Hematopoietic multipotent progenitor cell treated with erythropoietin and hydrocortisone succinate and interleukin-3 and kit ligand, for 8 days (in vitro differentiated cells): Measurements from ENCODE around the gene CAPN11.
"Not testable (repeated sequence)": the region's sequence is repeated elsewhere in the genome, so short reads cannot be mapped to it uniquely, and the experiment has no call there.

Experiments
- DNase-seq: peaks from one replicate; pipeline ENCODE4 v3.0.0-alpha.2; 2015

Gene CAPN11

GRCh38 chr6:44183783-44184182, 25.2 kb downstream of the CAPN11 start:
- DNase-seq = no peak

GRCh38 chr6:44185356-44185755, 26.7 kb downstream of the CAPN11 start:
- not testable (repeated sequence) for DNase-seq

GRCh38 chr6:44185953-44186634, 27.5 kb downstream of the CAPN11 start:
- no peak for DNase-seq

GRCh38 chr6:44186635-44187025, 28.0 kb downstream of the CAPN11 start:
- no peak for DNase-seq

- no peak for DNase-seq
These were observed 30.2 kb downstream of the CAPN11 start for GRCh38 chr6:44188819-44189218.

DNA sequence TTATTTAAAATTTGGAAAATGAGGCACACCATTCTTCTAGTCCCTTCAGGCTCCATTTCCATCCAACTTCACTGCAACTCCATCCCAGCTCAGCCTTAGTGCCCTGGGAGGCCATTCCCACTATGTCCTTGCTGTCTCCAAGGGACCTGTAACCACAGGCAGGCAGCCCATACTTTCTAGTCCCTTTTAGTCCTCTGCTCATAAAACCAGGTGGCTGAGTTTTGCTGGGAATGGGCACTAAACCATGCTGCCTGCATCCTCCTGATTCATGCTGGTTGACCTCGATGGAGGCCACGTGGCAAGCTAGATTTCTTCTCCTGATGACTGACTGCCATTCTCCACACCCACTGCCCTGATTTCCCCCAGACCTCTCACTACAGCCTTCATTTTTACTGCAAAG, 30.6 kb downstream of the CAPN11 start:
- DNase-seq = no peak

DNA sequence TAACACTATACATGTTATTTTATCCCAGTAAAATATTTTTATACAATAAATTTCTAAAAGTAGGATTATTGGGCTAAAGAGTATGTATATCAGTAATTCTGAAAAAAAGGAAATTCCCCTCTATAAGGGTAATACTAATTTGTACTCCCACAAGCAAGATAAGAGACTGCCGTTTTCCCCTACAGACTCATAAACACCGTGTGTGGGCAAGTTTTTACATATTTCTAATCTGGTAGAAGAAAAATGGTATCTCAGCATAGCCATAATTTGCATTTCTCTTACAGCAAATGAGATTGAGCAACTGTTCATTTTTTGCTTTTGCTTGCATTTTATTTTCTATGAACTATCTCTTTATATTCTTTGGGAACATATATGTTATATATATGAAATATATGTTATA, 32.1 kb downstream of the CAPN11 start:
- DNase-seq = peak; percentile 29

GRCh38 chr6:44192428-44193041, 33.9 kb downstream of the CAPN11 start:
- DNase-seq = peak; percentile 30

DNA sequence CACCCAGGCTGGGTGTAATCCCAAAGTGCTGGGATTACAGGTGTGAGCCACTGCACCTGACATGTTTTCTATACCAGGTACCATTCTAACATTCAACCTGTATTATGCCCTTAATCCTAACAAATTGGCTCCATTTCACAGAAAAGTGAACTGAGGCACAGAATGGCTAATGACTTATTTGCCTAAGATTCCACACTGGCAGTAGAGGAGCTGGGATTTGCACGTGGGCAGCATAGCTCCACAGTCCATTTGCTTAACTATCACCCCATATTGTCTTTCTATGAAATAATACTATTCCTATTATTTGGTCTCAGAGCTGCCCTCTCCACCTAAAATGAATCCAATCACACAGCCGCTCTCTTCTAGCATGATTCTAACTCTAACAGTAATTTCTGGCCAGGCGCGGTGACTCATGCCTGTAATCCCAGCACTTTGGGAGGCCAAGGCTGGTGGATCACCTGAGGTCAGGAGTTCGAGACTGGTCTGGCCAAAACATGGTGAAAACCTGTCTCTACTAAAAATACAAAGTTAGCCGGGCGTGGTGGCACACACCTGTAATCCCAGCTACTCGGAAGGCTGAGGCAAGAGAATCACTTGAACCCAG, 34.8 kb downstream of the CAPN11 start:
- DNase-seq = no peak

- DNase-seq = no peak
These were observed 35.7 kb downstream of the CAPN11 start for GRCh38 chr6:44194326-44194725.

GRCh38 chr6:44196351-44196750, 37.7 kb downstream of the CAPN11 start:
- not testable (repeated sequence) for DNase-seq

GRCh38 chr6:44198684-44199083, 40.1 kb downstream of the CAPN11 start:
- no peak for DNase-seq

DNA sequence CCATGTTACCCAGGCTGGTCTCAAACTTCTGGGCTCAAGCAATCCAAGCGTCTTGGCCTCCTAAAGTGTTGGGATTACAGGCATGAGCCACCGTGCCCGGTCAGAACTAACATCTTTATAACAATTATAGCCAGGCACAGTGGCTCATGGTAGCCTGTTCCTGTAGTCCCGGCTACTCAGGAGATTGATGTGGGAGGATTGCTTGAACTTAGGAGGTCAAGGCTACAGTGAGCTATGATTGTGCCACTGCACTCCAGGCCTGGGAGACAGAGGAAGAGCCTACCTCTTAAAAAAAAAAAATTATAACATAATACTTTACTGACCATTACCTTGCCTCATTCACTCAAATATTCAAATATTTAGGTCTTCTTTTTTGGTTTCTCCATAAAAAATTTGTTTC, 41.3 kb downstream of the CAPN11 start:
- DNase-seq = no peak

DNA sequence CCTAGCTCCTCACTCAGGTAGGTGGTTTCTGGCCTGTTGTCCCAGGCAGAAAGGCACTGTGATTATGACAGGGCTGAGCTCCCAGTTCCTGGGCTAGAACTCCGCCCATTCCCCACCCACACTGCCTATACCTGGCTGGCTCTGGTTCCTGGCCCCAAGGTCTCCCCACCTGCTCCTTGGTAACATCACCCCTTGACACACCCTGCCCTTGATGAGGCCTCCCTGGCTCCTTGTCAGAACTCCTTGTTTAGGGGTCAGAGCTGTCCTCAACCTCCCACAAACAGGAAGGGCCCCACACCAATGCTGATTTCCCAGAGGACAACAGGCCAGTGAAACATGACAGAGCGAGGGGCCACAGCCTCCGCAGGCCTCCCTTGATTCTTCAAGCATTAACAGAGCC, 42.6 kb downstream of the CAPN11 start:
- no peak for DNase-seq

GRCh38 chr6:44201638-44202303, 43.2 kb downstream of the CAPN11 start:
- no peak for DNase-seq

DNA sequence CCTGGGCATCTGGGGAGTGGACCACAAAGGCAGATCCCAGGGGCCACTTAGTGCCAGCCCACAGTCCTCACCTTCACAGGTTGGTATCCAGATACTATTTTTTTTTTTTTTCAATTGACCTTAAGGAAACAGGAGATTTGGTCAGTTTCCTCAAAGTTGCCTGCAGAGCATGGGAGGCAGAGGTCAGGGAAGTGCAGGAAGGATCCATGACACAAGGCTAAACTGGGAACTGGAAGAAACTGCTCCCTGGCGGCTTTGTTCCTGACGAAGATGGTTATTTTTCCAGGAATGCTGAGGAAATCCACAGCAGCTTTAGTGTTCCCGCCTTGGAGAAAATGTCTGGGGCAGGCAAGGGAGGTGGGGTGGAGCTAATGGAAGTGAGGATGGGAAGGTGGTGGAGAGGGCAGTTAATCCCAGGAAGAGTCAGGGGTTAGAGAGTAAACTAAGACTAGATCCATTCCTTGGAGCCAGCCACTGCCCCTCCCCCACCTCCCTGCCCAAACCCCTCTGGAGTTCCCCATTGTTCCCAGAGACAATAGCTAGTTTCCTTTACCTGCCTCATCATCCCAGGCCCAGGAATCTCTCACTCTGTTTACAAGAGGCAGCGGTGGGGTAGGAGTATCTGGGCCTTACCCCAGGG, 43.8 kb downstream of the CAPN11 start:
- DNase-seq = no peak

GRCh38 chr6:44202972-44203750, 44.5 kb downstream of the CAPN11 start:
- DNase-seq = no peak

DNA sequence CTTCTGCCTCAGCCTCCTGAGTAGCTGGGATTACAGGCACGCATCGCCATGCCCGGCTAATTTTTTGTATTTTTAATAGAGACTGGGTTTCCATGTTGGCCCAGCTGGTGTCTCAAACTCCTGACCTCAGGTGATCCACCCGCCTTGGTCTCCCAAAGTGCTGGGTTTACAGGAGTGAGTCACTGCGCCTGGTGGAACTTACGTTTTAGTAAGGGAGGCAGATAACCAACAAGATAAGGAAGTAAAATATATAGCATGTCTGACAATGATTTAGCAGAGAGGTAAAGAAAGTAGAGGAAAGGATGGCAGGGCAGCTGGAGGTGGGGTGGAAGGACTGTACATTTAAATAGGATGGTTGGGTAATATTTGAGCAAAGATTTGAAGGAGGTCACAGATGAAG, 45.3 kb downstream of the CAPN11 start:
- no peak for DNase-seq

GRCh38 chr6:44207966-44208365, 49.3 kb downstream of the CAPN11 start:
- DNase-seq = no peak

DNA sequence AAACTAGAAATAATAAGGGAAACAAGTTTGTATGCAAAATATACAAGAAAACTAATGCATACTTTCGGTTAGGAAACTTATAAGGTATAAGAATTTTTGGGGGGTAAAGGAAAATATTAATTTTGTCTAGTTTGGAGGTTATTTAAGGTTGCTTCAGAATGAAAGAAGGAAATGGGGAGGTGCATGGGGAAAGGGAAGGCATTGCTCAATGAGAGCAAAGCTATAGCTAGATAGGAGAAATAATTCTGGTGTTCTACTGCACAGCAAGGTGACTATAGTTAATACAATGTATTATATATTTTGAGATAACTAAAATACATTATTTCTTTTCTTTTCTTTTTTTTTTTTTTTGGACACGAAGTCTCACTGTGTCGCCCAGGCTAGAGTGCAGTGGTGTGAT, 52.7 kb downstream of the CAPN11 start:
- no peak for DNase-seq

GRCh38 chr6:44214307-44214706, 55.7 kb downstream of the CAPN11 start:
- DNase-seq = no peak

DNA sequence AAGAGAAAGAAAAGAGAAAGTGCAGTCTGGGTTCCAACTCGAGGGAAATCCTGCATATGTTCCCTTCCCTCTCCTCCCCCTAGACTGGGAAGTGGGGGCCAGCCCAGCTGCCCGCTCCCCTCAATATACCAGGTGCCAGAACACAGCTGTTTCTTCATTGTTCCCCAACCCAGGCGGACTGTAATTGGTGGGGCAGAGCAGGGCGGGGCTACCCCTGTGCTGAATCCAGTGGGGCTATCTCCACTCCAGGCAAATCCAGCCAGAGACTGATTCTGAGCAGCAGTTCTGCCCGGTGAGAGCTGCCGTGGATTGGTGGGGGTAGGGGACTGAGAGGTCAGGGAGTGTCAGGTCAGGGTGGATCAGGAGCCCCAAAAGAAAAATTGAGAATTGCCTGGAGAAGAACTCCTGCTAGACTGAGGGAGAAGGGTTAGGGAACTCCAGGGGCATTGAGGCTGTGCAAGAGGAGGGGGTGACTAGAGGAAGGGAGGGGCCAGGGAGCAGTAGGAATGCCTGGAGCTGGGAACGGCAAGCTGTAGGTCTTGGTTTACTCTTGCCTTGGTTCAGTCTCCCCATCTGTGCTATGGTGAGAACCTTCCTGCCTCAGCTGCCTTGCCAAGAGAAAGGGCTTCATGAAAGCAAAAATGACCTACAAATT, 58.2 kb downstream of the CAPN11 start, which contains the start of gene MYMX:
MYMX (plus strand) TSS at position 250 of the 655 bp plus-strand sequence. CDS start 546 bp downstream, outside the sequence.
- no peak for DNase-seq
